Stimulated activated CD4-positive, alpha-beta T cell treated with anti-CD3 and anti-CD28 coated beads, Interleukin-2, amount 100 ng/mL, for 4 hours (primary cell): ENCODE measurements around the gene ARSD.
"Not testable (repeated sequence)": the region's sequence is repeated elsewhere in the genome, so short reads cannot be mapped to it uniquely, and the experiment has no call there.

Source experiments
- DNase-seq: peaks from one replicate; pipeline ENCODE4 v3.0.0-alpha.2; 2020; ENCODE audit warnings: low read depth

Gene ARSD

DNA sequence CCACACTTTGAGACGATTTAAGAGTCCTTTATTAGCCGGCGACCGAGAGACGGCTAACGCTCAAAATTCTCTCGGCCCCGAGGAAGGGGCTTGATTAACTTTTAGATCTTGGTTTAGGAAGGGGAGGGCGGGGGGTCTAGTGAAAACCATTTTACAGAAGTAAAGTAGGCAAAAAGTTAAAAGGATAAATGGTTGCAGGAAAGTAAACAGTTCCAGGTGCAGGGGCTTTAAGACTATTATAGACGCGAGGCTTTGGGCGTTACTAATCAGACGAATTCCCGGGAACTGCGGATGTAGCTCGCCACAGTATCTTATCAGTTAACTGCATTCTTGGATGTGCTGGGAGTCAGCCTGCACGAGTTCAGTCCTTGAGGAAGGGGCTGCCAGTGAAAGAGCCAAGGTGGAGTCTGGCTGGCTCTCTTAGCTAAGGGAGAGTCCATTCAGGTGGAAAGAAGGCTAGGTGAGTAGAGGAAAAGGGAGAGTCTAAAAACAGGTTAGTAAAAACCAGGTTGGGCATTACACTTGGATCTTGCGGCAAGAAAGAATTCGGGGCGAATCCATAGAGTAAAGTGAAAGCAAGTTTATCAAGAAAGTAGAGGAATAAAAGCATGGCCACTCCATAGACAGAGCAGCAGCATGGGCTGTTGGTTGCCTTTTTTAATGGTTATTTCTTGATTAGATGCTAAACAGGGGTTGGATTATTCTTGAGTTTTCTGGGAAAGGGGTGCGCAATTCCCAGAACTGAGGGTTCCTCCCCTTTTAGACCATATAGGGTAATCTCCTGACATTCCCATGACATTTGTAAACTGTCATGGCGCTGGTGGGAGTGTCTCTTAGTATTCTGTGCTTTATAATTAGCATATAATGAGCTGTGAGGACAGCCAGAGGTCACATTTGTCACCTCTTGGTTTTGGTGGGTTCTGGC is 38.3 kb downstream of the ARSD start:
- DNase-seq: not testable (repeated sequence)

DNA sequence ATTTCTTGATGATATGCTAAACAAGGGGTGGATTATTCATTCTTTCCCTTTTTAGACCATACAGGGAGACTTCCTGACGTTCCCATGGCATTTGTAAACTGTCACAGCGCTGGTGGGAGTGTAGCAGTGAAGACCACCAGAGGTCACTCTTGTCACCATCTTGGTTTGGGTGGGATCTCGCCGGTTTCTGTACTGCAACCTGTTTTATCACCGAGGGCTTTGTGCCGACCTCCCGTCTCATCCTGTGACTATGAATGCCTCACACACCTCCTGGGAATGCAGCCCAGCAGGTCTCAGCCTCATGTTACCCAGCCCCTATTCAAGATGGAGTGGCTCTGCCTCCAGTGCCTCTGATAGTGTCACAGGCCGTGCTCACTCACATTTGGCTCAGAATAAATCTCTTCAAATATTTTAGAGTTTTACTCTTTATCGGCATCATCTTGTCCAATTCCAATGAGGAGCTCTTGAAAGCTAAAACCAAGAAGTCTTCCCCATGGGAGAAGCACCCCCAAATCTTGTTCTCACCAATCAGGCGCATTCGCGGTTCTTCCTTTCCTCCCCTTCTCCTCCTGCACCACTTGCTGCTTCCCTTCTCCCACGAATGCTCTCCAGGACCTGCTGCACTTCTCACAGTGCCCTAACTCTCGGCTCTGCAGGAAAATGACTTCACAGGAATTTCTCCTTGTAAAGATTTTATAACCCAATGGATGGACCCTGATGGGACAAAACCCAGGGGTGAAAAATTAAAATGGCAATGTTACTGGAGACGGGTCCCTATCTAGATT is 39.2 kb downstream of the ARSD start:
- DNase-seq: not testable (repeated sequence)

DNA sequence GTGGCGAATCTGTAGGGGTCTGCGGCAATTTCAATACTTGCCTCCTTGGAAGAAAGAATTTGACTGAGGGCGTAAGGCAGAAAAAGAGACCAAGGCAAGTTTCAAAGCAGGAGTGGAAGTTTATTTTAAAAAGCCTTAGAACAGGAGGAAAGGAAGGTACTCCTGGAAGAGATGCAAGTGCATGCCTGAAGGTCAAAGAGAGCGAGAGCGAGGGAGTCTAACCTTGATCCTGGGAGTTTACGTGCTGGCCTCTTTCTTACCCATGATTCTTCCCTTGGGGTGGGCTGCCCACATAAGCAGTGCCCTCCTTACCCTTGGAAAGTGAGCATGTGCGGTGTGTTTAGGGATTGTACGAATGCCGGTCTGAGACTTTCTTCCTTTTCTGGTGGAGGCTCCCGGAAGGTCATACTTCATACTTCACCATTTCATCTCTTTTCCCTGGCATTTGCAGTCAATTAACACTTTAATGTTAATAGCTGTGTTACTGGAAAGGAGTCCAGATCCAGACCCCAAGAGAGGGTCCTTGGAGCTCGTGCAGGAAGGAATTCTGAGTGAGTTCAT is 40.0 kb downstream of the ARSD start:
- no peak for DNase-seq

DNA sequence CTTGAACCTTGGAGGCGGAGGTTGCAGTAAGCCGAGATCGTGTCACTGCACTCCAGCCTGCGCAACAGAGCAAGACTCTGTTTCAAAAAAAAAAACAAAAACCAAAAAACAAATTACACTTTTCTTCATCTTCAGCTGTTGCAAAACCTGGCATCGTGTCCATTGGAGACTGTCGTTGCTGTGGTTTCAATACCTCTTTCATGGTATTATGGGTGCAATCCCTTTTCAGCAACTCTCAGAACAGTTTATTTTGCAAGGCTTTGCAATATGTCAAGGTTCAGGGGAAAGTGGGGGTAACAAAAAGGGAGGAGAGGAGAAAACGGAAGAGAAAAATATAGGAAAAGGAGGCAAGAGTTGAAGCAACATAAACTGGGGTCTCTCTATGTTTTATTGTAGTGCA is 40.8 kb downstream of the ARSD start:
- DNase-seq: no peak

DNA sequence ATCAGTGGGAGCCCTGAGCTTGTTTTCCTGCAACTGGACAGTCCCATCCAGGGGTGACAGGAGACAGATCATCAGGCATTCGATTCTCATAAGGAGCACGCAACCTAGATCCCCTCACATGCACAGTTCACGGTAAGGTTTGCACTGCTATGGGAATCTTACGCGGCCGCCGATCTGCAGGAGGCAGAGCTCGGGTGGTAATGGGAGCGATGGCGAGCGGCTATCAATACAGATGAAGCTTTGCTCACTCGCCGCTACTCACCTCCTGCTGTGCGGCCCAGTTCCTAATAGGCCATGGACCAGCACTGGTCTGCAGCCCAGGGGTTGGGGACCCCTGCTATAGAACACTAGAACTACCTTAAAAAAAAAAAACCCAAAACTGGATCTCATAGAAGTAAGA is 45.4 kb downstream of the ARSD start:
- DNase-seq: no peak

DNA sequence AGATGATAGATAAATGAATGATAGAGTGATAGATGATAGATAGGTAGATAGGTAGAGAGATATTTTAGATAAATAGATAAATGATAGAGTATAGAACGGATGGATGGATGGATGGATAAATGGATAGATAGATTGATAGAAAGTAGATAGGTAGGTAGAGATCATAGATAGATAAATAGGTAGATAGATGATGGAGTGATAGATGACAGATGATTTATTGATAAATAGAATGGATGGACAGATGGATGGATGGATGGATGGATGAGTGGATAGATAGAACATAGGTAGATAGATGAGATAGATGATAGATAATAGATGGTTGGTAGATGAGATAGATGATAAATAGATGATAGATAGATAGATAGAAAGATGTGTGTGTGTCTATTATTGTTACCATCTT is 49.5 kb downstream of the ARSD start:
- no peak for DNase-seq

DNA sequence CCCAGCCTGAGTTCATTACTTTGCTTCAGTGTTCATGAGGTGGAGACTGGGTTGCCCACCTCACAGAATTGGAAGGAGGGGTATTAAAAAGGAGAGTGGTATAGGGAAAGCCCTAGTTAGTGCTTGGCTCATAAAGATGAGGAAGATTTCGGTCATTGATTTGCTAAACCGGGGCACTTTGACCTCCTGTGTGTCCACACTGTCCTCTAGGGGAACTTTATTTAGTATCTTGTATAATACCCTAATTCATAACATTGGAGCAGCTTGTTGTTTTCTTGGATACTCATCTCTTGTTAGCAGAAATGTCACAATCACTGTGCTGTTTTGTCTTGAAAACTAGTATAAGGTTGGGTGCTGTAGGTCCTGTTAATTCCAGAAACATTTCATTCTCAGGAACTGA is 50.6 kb downstream of the ARSD start:
- no peak for DNase-seq

DNA sequence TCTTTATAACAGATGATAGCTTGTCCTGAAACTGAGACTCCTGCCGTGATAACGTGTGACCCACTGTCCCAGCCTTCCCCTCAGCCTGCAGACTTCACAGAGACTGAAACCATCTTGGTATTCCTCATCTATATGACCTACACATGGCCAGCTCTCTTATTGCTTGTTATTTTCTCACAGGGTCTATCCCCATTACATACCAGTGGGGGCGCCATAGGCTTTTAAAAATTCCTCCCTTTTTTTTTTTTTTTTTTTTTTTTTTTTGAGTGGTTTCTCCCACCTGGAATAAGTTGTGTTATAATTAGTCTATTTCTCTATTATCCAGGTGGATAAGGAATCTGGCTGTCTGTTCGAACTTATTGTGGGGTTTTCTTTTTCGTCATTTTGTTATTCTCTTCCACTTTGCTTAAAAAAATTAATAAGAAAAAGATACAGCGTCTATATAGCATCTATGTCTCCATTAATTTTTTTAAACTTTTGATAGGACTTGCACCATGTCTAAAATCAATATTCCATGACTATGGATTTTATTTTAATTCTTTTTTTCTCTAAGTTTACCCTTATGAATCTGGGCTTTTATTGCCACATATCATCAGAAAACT is 53.2 kb downstream of the ARSD start:
- no peak for DNase-seq

DNA sequence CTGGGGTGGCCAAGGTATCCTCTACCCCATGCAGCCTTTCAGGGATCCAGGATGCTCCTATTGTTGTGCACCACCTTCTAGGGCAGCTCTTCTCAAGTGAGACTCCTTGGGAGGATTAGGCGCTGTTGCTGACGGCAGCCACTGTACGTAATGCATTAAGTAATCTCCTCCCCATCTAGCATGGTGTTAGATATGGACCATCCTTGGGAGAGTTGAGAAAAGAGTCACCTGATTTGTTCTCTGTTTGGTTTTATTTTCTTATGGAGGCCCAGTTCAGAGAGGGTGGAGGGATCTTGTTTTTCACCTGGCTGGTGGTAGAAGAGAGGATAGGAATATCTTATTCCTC is 54.0 kb downstream of the ARSD start:
- DNase-seq: no peak

DNA sequence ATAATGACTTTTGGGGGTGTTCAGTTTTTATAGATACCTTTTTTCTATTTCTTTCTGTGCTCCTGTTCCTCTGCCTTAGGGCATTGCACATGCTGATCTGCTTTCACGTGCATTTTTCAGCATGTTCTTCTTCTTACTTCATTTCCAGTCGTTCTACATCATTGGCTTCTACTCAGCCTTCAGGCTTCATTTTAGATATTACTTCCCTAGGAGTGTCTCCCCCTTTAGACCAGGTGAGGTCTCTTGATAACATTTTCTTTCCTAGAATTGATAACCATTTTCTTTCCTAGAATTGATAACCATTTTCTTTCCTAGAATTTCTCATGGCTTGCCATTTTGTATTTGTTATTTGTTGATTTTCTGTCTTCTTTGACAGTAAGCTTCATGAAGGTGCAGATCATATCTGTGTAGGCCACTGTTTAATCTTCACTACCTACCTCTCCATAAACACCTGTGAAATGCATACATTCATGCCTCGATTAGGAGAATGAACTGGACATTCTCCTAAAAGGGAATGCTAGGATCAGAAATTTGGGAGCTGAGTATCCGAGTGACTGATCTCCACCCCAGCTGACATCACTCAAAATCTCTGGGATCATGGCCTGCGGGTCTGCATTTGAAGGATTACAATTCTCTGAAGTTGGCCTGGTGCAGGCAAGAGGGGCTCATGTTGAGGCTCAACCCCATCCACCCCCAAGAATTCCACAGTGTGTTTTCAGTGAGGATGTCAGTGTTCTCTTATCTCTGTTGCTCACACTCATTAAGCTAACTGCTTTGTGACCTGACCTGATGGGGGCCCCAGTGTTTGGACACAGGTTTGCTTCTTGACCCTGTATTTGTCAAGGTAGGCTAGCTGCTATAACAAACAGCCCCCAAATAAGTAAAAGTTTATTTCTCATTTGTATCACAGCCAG is 54.7 kb downstream of the ARSD start:
- DNase-seq: no peak

DNA sequence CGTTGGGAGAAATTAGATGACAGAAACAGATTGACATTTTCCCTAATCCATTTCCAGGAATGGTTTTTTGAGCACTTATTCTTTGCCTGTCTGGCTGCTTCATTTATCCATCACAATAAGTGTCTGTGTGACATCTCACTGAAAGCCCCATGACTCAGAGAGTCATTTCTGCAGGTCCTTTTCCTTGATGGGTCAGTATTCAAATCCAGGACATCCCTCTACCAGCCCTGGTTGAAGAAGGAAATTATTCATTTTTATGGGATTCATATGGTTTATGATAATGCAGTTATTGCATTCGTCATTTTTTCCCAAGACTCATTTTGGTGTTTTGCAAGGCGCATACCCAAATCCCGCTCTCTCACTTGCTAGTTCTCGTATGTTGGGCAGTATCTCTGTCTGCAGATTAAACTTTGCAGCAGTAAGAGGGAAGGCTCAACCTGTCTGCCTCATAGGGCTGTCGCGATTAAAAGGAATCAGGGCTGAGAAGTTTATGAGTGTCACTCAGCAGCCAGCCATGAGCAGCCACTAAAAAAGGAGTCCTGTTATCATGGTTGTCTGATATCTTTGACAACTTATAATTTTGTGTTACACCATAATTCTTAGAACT is 56.4 kb downstream of the ARSD start:
- DNase-seq: no peak

DNA sequence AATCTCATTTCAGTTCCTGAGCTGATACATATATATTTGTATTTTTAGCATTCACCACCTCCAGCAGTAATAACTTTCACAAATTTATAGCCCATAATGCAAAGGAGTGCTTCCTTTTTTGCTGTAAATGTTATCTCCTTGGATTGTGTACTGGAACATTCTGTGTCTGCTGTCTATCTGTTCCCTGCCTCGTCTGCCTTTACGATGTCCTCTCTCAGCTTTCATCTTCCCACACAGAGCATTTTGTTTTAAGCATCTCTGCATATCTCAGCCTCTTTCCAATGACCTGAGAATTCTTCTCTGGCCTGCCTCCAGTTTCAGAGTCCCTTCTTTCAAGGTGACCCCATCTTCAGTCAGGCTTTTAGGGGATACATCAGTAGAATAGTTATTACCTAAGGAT is 57.3 kb downstream of the ARSD start:
- no peak for DNase-seq

DNA sequence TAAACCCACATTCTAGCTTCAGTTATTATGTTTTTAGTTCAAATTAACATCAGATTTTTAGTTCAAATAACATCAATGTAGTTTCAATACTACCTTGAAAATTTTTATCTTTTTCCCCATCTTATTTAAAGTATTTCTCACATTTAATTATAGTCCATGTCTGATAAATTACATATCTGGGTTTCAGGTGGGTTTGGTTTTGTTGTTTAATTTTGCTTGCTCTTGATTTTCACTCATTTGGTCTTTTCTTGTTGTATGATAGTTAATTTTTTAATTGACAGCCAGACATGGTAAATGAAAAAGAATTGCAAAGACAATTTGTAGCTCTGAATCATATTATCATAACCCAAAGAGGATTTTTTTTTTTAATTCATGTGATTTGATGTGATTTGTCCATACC is 58.5 kb downstream of the ARSD start:
- no peak for DNase-seq

DNA sequence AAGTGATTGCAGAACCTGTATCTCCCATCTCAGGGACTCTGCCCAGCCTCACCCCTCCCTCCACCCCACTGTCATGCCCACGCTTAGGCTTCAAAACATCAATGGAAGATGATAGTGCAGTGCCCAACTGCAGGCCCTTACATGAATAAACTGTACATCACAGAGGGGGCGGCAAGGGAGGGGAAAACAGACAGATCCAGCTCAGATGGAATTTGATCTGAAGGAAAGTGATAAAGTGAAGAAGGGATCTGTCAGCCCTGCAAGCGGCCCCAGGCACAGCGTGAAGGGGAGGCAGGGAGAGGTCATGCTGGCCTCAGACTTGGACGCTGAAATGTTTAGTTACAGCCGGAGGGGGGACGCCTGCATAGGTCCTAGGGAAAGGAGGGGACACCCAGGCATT is 61.9 kb downstream of the ARSD start:
- DNase-seq: no peak

DNA sequence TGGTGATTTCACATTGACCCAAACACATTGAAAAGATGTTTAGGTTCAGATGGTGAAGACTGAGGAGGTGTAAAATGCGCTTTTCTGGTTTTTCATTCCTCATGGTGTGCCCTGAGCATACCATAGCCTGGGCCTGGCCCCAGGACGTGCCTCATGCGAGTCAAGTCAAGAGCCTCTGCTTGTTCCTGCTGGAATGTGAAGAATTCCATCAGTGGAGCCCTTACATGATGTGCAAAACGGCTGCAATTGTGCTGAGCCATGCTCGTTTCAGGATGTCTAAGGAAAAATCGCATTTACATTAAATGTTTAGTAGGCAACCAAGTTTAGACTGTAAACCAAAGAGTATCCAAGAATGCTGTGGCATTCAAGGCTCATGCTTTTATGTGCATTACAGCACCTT is 65.5 kb downstream of the ARSD start:
- DNase-seq: no peak

DNA sequence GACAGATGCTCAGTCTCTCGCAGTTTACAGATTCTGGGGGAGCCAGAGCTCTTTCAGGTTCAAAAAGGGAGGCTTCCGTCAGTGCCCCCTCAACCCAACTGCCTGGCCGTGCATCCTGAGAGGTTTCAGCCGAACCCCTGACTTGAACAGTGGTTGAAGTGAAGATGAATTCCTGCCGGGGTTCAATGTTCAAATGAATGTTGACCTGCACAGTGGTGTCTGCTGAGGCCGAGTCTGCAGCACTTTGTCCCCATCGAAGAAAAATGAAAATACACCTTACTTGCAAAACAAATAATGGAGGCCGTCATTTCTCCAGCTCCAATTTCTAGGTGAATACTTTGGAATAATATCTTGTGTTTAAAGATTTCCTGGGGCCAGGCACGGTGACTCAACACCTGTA is 66.7 kb downstream of the ARSD start:
- DNase-seq: no peak

DNA sequence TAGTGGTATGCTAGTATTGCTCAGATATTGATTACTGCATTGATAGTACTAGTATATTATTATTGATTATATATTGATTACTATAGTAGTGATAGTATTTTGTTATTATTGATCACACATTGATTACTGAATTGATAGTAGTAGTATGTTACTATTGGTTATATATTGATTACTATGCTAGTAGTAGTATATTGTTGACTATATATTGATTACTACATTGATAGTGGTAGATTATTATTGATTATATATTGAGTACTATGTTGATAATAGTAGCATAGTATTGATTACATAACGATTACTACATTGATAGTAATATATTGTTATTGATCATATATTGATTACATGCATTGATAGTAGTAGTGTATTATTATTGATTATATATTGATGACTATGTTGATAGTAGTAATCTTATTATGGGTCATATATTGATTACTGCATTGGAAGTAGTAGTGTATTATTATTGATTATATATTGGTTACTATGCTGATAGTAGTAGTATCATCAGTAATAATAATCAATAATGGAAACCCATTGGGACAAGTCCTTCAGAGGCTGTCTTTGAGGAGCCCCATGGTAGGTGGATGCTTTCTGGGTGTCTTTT is 69.8 kb downstream of the ARSD start:
- no peak for DNase-seq

DNA sequence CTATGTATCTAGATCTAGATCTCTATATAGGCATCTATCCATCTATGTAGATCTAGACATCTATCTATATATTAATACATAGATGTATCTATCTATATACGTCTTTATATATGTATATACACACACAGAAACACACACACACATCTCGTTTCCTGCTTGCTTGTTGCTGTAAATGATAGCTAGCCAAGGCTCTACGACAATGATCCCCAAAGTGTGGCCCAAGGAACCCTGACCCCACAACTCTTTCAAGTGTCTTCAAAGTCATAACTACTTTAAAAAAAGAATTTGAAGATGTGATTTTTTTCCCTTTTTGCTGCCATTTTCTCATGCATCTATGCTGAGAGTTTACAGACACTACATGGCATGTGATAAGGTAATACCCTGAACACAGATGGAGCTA is 71.6 kb downstream of the ARSD start:
- DNase-seq: no peak

DNA sequence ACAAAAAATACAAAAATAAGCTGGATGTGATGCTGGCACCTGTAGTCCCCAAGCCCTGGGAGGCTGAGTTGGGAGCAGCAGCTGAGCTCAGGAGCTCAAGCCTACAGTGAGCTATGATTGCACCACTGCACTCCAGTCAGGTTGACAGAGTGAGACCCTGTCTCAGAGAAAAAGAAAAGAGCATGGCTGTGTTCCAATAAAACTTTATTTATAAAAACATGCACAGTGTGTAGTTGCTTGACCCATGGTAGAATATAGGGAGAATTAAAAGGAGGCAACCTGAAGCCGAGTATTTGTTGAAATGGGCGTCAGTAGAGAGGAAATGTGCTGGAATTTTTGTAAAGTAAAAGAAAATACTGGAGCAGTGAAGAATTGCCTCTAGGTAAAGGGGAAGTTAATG is 73.4 kb downstream of the ARSD start:
- DNase-seq: no peak

DNA sequence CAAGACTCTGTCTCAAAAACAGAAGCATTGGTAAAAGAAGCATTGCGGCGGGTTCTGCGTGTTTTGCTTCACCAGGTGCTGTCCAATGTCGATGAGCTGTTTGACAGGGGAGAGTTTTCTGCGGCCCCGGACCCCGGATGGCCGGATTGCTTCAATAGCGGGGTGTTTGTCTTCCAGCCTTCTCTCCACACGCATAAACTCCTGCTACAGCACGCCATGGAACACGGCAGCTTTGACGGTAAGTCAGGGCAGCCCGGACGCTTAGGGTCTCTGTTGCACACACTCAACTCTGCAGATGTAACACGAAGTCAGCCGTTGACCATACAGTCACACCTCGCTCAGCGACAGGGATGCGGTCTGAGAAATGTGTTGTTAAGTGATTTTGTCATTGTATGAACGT is 74.2 kb downstream of the ARSD start:
- DNase-seq: no peak
